Middle frontal gyrus (tissue), 1 donor: ENCODE data around the gene TRIM52.
"Not testable (repeated sequence)": the region's sequence is repeated elsewhere in the genome, so short reads cannot be mapped to it uniquely, and the experiment has no call there.

Experiments
- DNase-seq: peaks from one replicate; pipeline ENCODE4 v3.0.0-alpha.2; 2015; ENCODE audit warnings: low spot score; ENCODE audit errors: extremely low spot score

Gene TRIM52

GRCh38 chr5:181260720-181261319 is at the start of gene TRIM52:
Gene TRIM52, minus strand, starts transcription at chr5:181261143. Its CDS starts 330 bp downstream, at chr5:181260813.
- DNase-seq = peak; percentile 88

- DNase-seq = not testable (repeated sequence)
Measured at GRCh38 chr5:181287331-181287730, 26.4 kb upstream of the TRIM52 start.

- DNase-seq = not testable (repeated sequence)
Measured at GRCh38 chr5:181285962-181286705, 25.2 kb upstream of the TRIM52 start.

- not testable (repeated sequence) for DNase-seq
Measured at GRCh38 chr5:181283841-181284755, 23.2 kb upstream of the TRIM52 start.

DNA sequence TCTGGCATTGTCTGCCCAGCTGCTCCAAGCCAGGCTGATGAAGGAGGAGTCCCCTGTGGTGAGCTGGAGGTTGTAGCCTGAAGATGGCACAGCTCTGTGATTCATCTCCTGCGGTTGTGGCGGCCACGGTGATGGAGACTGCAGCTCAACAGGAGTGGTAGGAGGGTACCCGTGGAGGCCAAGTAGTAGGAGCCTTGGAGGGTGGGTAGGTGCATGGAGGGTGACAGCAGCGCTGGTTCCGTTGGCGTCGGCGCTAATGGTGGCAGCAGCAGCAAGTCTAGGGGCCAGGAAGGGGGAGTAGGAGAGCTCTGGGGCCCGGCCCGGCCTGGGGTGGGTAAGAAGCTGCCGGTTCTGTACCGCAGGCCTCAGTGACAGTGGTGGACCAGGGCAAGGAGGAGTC is 22.4 kb upstream of the TRIM52 start:
- no peak for DNase-seq

DNA sequence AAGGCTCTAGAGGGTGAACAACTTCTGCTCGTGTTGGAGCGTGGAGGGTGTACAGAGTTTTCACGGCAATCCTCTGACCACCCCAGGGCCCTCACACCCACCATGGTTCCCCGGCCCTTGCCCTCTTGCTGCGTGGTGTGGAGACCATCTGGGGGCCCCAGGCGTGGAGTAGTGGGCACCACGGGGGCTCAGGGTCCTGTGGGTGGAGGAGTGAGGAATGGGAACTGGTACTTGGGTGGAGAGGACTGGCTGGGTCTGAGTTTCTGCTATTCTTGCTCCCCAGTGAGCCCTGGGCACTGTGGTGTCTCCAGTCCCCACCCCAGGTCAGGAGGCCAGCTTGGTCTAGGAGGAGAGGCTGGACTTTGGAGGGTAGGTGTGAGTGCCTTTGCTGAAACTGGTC is 21.9 kb upstream of the TRIM52 start:
- no peak for DNase-seq

DNA sequence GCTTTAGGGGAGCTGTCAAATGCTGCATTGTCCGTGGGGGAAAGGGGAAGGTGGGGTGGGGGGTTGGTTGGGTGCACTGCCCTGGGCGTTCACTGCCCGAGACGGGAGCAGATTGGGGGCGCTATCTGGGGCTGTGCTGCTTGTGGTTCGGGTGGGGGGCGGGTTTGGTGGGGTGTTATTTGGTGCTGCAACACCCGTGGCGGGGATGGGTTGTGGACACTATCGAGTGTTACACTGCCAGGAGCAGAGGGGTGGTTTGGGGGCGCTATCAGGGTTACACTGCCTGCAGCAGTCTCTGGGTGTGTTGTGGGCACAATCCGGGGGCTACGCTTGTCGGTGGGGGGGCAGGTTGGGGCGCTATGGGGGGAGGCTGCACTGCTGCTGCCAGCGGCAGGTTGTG is 21.5 kb upstream of the TRIM52 start:
- not testable (repeated sequence) for DNase-seq

GRCh38 chr5:181281984-181282316 is 21.0 kb upstream of the TRIM52 start:
- no peak for DNase-seq

- DNase-seq = no peak
Measured at GRCh38 chr5:181281077-181281983, 20.4 kb upstream of the TRIM52 start.

DNA sequence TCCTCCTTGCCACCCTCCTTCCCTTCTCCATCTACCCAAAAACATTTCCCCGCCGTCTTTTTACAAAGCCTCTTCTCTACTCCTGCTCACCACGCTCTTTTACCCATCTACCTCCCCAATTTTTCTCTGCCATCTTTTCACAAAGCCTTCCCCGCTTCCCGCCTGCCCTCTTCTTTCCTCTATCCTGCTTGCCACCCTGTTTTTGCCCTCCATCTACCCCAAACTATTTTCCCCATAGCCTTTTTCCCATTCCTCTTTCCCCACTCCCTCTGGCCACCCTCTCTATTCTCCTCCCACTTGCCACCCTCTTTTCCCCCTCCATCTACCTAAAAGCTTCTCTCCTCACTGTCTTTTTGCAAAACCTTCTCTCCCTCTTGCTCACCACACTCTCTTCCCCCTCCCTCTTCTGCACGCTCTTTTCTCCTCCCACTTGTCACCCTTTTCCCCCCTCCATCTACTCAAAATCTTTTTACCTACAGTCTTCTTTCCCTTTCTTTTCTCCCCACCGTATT is 19.4 kb upstream of the TRIM52 start:
- no peak for DNase-seq

- DNase-seq = not testable (repeated sequence)
Measured at GRCh38 chr5:181273433-181273744, 12.4 kb upstream of the TRIM52 start.

DNA sequence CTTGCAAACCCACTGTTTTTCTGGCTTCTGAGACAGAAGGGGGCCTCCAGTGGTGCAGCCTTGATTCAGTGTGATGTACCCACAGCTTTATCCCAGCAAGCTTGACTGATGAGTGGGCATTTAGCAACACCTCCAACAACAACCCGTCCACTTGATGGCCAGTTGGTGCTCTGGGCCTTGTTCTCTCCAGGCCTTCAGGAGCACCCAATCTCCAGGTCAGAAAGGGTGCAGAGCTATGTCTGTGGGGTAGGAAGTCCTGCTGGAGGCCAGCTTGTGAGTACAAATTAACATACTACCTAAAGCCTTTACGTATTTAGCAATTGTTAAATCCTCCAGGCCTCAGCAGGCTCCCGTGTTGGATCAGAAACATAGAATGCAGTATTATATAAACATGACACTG is 10.1 kb upstream of the TRIM52 start:
- DNase-seq = no peak

DNA sequence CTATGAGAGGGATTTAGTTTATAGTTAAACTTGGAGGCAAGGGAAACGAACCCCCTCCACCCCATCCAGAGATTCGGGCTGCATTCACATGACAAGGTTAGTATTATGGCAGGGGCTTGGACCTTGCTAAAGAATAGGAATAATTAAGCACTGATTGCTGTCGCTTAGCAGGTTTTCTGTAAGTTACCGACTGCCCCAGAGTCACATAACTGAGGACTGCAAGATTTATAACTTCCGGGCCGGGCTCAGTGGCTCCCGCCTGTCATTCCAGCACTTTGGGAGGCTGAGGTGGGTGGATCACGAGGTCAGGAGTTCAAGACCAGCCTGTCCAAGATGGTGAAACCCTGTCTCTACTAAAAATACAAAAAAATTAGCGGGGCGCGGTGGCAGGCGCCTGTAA is 7.0 kb upstream of the TRIM52 start:
- not testable (repeated sequence) for DNase-seq

DNA sequence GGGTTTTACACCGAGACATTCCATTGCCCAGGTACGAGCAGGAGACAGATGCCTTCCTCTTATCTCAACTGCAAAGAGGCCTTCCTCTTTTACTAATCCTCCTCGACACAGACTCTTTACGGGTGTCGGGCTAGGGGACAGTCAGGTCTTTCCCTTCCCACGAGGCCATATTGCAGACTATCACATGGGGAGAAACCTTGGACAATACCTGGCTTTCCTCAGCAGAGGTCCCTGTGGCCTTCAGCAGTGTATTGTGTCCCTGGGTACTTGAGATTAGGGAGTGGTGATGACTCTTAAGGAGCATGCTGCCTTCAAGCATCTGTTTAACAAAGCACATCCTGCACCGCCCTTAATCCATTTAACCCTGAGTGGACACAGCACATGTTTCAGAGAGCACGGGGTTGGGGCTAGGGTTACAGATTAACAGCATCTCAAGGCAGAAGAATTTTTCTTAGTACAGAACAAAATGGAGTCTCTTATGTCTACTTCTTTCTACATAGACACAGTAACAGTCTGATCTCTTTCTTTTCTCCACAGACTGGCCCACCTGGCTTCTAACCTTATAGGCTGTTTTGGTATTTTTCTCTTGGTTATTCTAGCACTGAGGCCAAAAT is 6.5 kb upstream of the TRIM52 start:
- DNase-seq = not testable (repeated sequence)

DNA sequence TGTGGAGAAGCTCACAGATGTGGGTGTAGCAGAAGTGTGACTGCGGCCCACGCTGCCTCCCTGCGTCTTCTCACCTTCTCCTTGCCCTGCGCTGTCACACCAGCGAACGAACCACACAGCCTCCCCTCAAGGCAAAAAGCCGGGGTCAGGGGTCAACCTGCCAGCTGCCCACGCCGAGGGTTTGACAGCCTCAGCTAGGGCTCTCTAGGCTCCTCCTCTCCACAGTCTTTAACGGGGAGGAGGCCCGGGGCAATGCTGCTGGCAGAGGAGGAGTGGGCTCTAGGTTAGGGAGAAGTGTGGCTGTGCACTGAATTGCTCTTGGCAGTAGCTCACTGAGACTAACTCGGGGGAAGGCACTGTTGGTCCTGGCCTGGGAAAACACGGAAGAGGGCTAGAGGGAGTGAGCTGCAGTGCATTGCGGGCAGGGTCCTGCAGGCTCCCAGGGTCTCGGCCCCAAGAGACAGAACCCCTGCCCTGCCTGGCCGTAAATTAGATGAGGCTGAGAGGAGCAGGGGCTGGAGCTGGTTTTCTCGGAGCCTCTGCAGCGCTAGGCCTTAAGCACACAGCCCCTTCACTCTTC is 4.2 kb upstream of the TRIM52 start:
- no peak for DNase-seq

- DNase-seq = no peak
Measured at GRCh38 chr5:181263633-181264032, 2.7 kb upstream of the TRIM52 start.

GRCh38 chr5:181261320-181262049 is 542 bp upstream of the TRIM52 start:
- no peak for DNase-seq

DNA sequence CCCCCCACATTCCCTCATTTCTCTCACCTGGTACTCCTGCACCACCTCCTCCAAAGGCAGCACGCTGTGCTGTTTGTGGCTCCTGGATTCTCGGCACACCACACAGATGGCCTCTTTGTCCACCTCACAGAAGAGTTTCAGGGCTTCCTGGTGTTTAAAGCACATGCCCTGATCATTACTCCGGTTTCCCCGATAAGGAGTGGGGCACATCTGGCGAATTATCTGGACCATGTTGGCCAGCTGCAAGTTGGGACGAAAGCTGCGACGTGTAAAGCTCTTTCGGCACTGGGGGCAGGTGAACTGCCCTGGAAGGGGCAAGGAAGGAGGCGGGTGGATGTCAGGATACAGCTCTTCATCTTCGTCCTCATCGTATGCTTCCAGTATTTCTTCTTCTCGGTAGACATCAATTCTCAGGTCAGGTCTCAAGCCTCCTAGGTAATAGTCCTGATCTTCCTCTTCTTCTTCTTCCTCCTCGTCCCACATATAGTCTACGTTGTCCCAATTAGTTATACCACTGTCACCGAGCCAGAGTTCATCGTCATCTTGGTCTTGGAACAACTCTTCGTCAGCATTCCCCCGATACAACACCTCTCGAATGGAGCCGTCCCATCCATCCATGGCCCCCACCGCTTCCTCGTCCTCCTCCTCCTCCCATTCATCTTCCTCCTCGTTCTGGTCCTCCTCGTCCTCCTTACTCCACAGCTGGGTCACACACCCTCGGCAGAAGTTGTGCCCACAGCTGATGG is 796 bp downstream of the TRIM52 start:
- DNase-seq = no peak

DNA sequence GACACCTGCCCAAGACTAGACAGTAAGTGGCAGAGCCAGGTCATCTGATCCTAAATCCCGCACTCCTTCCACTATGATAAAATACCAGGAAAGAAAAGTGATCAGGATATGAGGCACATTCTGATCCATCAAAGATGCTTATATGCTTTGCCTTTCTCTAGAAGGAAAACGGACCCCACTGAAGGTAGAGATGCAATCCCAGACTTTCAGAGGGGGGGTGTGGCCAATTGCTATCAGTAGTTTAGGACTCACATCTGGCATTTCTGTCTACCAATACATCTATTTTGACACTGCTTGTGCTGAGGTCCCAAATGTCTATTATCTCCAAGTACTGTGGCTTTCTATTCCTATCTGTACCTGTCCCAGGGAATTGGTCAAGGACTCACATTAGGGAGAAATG is 1.7 kb downstream of the TRIM52 start:
- no peak for DNase-seq
